DMS79 (cell line): ENCODE results near the gene LRRC3.

ENCODE experiments used
- DNase-seq: peaks from one replicate; lab custom pipeline; 2025; lab: John Stamatoyannopoulos, UW

LRRC3 gene

GRCh38 chr21:44423941-44424607, 31.2 kb upstream of the LRRC3 start:
- DNase-seq = no peak

DNA sequence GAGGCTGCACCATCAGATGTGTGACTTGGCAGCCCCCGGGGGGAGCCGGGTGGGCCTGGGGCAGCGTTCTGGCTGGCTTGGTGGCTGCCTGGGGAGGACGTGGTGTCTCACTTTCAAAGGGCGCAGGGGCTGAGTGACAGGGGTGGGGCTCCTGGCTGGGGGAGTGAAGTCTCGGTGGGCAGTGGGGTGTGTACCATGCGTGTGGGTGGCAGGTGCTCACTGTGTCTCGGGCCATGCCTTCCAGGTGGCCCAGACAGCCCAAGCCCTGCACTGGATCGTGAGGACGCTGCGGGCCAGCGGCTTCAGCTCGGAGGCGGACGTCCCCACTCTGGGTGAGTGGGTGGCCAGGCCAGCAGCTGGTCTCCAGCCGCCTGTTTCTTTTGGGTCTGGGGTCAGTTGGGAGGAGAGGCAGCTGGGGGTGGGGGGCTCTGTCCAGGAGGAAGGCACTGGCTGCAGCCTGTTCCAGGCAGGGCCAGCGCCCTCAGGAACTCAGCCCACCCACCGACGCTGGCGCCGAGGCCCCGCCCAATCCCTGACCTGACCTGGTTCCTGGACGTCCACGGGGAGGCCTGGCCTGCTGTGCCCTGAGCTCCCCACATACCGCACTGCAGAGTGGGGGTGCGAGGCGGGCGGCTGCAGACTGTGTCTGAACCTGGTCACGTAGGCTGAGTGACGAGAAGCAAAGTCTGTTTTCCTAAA, 30.6 kb upstream of the LRRC3 start:
- DNase-seq = no peak

DNA sequence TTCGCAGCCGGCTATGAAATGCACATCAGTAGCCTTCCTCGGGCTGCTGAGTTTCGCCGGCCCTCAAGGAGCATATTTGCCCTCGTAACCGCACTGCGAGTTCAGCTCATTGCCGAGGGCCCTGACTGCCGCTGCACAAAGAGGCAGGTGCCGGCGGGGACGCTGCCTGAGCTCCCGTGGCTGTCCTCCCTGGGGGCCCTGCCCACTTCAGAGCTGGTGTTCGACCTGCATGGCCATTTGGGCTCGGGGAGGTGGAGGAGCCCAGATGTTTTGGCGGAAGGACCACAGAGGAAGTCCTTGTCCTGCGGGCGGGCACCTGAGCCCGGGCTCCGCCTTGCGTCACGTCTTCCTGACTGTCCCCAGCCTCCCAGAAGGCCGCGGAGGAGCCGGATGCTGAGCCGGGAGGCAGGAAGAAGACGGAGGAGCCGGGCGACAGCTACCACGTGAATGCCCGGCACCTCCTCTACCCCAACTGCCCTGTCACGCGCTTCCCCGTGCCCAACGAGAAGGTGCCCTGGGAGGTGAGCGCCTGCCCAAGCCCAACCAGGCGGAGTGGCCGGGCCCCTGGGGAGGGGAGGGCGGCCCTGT, 29.9 kb upstream of the LRRC3 start:
- no peak for DNase-seq

DNA sequence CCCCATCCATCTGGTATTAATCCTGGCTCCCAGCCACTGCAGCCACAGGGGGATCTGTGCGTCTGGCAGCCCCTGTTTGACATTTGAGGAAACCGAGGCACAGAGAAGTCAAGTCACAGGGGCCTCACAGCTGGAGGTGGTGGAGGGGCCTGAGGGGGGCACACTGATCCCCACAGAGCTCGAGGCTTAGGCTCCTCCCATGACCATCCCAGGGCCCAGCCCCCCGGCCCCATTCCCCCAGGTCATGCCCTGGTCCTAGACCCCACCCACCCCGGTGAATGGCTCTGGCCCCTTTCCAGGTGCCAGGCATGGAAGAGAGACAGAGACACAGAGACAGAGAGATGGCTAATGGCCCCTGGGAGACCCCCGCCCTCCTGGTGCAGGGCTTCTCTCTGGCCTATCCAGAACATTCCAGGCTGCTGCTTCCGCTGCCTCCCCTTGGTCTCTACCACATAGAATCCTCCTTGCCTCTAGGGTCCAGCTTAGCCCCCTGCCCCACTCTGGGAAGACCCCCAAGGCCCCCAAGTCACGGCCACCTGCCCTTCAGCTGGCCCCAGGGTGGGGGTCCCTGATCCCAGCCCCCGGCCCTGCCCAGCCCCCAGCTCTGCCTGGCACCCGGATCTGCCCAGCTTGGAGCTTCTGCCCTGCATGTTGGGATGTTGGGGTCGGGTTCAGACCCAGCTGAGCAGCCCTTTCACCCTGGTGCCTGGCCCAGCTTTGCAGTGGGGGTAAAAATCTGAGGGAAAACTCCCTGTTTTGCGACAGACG, 29.2 kb upstream of the LRRC3 start:
- no peak for DNase-seq

DNA sequence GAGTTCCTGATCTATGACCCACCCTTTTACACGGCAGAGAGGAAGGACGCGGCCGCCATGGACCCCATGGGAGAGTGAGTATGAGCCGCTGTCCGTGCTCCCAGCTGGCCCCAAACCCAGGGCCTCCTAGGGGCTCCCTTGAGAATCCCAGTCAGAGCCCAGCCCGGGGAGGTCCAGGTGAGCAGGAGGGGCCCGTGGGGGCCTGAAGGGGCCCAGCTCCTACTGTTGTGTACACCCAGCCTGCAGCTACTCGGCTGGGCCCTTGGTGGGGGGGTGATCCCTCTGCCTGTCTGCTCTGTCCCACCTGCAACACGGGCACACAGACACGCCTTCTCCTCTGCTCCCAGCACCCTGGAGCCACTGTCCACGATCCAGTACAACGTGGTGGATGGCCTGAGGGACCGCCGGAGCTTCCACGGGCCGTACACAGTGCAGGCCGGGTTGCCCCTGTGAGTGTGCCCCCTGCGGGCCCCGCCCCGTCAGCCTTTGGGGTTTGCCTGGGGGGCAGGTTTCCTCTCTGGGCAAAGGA, 28.6 kb upstream of the LRRC3 start:
- no peak for DNase-seq

GRCh38 chr21:44427241-44428120, 27.8 kb upstream of the LRRC3 start:
- peak; percentile 87 for DNase-seq

GRCh38 chr21:44428281-44428960, 26.9 kb upstream of the LRRC3 start:
- DNase-seq = no peak

DNA sequence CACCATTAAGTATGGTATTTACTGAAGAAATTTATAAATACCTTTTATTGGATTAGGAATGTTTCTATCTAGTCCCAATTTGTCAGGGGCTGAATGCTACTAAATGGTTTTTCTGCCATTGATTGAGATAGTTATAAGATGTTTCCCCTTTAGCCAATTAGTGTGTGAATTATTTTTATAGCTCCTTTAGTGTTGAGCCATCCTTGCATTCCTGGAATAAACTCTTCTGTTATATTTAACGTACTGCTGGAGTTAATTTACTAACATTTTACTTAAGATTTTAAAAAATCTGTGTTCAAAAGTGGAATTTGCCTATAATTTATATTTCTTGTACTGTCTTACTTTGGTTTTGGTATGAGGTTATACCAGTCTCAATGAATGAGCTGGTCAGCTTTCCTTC, 25.4 kb upstream of the LRRC3 start:
- DNase-seq = no peak

DNA sequence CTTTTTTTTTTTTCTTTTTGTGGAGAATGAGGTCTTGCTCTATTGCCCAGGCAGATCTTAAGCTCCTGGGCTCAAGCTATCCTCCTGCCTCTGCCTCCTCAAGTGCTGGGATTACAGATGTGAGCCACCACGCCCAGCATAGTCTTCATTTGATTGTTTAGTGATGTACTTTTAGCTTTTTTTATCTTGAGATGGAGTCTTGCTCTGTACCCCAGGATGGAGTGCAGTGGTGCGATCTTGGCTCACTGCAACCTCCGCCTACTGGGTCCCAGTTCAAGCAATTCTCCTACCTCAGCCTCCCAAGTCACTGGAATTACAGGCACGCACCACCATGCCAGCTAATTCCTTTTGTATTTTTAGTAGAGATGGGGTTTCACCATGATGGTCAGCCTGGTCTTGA, 24.0 kb upstream of the LRRC3 start:
- no peak for DNase-seq

GRCh38 chr21:44432841-44433790, 22.2 kb upstream of the LRRC3 start:
- DNase-seq = no peak

- no peak for DNase-seq
Observed at GRCh38 chr21:44433791-44434567, 21.3 kb upstream of the LRRC3 start.

DNA sequence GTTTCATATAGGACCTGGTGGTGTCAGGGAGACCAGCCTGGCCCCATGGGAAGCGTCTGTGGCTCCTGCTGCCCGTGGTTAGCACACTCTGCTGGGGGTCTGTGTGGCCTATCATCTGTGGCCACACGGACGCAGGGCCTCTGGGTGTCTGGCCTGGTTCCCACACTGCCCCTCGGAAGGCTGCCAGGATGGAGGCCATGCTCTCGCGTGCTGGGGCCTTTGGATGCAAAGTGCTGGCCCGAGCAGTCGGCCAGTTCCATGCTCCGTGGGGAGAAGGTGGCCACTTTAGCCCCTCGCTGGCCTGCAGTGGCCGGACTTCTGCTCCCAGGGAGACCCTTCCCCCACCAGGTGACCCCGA, 20.8 kb upstream of the LRRC3 start:
- no peak for DNase-seq

DNA sequence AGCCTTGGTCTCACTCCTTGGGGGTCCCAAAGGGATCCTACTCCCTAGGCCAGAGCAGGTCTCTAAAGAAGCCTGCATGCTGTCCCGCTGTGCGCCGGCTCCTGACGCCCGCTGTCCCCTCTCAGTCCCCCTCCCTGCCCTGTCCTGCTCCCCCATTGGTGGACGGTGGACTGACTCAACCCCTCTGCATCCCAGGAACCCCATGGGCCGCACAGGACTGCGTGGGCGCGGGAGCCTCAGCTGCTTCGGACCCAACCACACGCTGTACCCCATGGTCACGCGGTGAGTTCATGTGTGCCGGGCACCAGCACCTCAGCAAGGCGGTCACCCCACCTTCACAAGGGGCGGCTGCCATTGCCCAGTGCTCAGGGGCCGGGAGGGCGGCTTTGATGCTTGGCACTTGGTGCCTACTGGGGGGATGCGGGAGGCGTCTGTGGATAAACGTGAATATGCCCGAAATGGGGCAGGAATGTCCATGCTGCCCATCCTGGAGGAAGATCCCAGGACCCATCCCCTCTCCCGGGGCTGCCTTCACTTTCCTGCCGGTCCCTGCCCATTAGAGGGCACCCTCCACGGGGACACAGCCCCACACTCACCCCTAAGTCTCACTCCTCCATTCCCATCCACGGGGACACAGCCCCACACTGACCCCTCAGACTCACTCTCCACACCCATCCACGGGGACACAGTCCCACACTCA, 20.2 kb upstream of the LRRC3 start:
- no peak for DNase-seq

GRCh38 chr21:44436111-44436611, 19.1 kb upstream of the LRRC3 start:
- no peak for DNase-seq

- DNase-seq = no peak
Observed at GRCh38 chr21:44436958-44437357, 18.4 kb upstream of the LRRC3 start.

- no peak for DNase-seq
Observed at GRCh38 chr21:44437371-44437695, 18.0 kb upstream of the LRRC3 start.

DNA sequence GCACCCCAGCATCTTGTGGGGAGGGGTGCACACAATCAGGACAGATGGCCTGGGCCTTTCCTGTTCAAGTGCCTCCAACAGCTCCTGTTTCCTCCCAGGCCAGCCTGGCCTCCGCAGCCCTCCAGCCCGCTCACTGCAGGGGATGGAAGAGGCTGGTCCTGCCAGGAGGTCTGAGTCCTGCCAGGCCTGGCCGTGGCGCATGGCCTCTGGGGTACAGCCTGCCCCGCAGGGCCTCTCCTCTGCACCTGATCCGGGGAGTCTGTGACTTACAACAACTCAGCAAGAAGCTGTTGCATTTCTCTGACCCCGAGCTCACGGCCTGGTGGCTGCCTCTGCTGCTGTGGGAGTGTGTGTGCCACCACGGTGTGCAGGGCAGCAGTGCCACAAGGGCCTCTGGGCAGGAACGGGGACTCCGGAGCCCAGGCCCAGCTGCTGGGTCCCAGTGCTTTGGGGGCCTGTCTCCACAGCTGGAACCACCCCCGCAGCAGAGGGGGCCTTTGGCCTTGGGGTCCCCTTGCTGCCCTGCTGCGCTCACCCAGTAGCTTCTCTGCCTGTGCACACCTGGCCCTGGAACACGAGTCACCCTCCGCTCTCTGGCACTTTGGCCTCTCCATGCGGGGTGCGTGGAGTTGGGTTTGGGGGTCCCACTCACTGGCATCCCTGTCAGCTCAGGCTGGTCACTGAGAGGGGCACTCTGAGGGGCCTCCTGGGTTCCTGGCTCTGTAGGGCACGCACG, 17.4 kb upstream of the LRRC3 start:
- no peak for DNase-seq
